NT2/D1 (cell line): ENCODE results near the gene RAB4A.

ENCODE experiments used
- DNase-seq: peaks from one replicate; pipeline ENCODE4 v3.0.0-alpha.2; 2011; ENCODE audit warnings: low read depth, low spot score
- H3K27me3 ChIP-seq: 2 replicates; pipeline ENCODE4 v1.6.0; 2011; ENCODE audit warnings: mild to moderate bottlenecking; ENCODE audit not compliant: insufficient read length, insufficient read depth
- H3K36me3 ChIP-seq: 2 replicates; pipeline ENCODE4 v1.6.1; 2011; ENCODE audit warnings: mild to moderate bottlenecking, low read length, mixed read lengths; ENCODE audit not compliant: insufficient read depth, insufficient read length
- H3K4me1 ChIP-seq: 2 replicates; pipeline ENCODE4 v1.5.1; 2011; ENCODE audit not compliant: insufficient read depth, insufficient read length
- H3K4me3 ChIP-seq: 2 replicates; pipeline ENCODE4 v1.5.1; 2011; ENCODE audit warnings: low read depth; ENCODE audit not compliant: insufficient read length
- H3K9ac ChIP-seq: 2 replicates; pipeline ENCODE4 v1.6.0; 2011; ENCODE audit warnings: low read depth; ENCODE audit not compliant: insufficient read length
- H3K9me3 ChIP-seq: 2 replicates; pipeline ENCODE4 v1.5.1; 2011; ENCODE audit warnings: mild to moderate bottlenecking, low read length; ENCODE audit not compliant: insufficient read depth
- SUZ12 ChIP-seq: IDR thresholded peaks from 2 replicates; pipeline ENCODE4 v1.6.1; 2011; ENCODE audit not compliant: insufficient read length, insufficient read depth; ENCODE audit errors: extremely low read depth
- YY1 ChIP-seq: IDR thresholded peaks from 2 replicates; pipeline ENCODE4 v1.6.1; 2011; ENCODE audit not compliant: insufficient read length, insufficient read depth
- ZNF274 ChIP-seq: IDR thresholded peaks from 2 replicates; pipeline ENCODE4 v1.6.1; 2011; ENCODE audit warnings: mild to moderate bottlenecking, low read depth, low read length

Gene RAB4A

GRCh38 chr1:229302740-229303139, 31.8 kb downstream of the RAB4A start:
- Histone ChIP-seq H3K4me3 (no peak overlapping the region), H3K9ac (no peak overlapping the region), H3K4me1 (no peaks in the 10 kb centered on the region), H3K9me3 (no peaks in the 10 kb centered on the region), H3K27me3 (no peaks in the 10 kb centered on the region), H3K36me3 (peaks cover 64% of the 10 kb centered on the region)
- DNase-seq, result no peak
- TF ChIP-seq ZNF274 (no peak), YY1 (no peak), SUZ12 (no peak)

- no peak overlapping the region for H3K9ac ChIP-seq
- TF ChIP-seq SUZ12, result no peak
- no peak for TF ChIP-seq ZNF274
- no peak for TF ChIP-seq YY1
- no peaks in the 10 kb centered on the region for H3K9me3 ChIP-seq
- peaks cover 65% of the 10 kb centered on the region for H3K36me3 ChIP-seq
- no peak for DNase-seq
- no peaks in the 10 kb centered on the region for H3K27me3 ChIP-seq
- H3K4me1 ChIP-seq, result no peaks in the 10 kb centered on the region
- H3K4me3 ChIP-seq, result no peak overlapping the region
Measured at GRCh38 chr1:229303855-229304254, 32.9 kb downstream of the RAB4A start.

- H3K4me1 ChIP-seq, result no peaks in the 10 kb centered on the region
- no peak for DNase-seq
- TF ChIP-seq ZNF274, result no peak
- no peak for TF ChIP-seq YY1
- no peak for TF ChIP-seq SUZ12
- H3K9ac ChIP-seq, result no peak overlapping the region
- peaks cover 51% of the 10 kb centered on the region for H3K36me3 ChIP-seq
- no peaks in the 10 kb centered on the region for H3K9me3 ChIP-seq
- no peak overlapping the region for H3K4me3 ChIP-seq
- H3K27me3 ChIP-seq, result no peaks in the 10 kb centered on the region
Measured at GRCh38 chr1:229305392-229305791, 34.5 kb downstream of the RAB4A start.

GRCh38 chr1:229309074-229309473, 38.2 kb downstream of the RAB4A start:
- Histone ChIP-seq H3K9ac (no peak overlapping the region), H3K36me3 (peaks cover 23% of the 10 kb centered on the region), H3K27me3 (no peaks in the 10 kb centered on the region), H3K4me1 (no peaks in the 10 kb centered on the region), H3K9me3 (no peaks in the 10 kb centered on the region), H3K4me3 (no peak overlapping the region)
- TF ChIP-seq SUZ12, result no peak
- no peak for TF ChIP-seq ZNF274
- no peak for TF ChIP-seq YY1
- no peak for DNase-seq

- Histone ChIP-seq H3K4me3 (no peak overlapping the region), H3K9ac (no peak overlapping the region), H3K27me3 (no peaks in the 10 kb centered on the region), H3K9me3 (no peaks in the 10 kb centered on the region), H3K4me1 (no peaks in the 10 kb centered on the region), H3K36me3 (peaks cover 17% of the 10 kb centered on the region)
- no peak for TF ChIP-seq ZNF274
- TF ChIP-seq YY1, result no peak
- no peak for TF ChIP-seq SUZ12
- no peak for DNase-seq
Measured at GRCh38 chr1:229309684-229310083, 38.8 kb downstream of the RAB4A start.

- Histone ChIP-seq H3K4me3 (no peak overlapping the region), H3K9ac (no peak overlapping the region), H3K27me3 (no peaks in the 10 kb centered on the region), H3K4me1 (no peaks in the 10 kb centered on the region), H3K9me3 (no peaks in the 10 kb centered on the region), H3K36me3 (peaks cover 16% of the 10 kb centered on the region)
- TF ChIP-seq SUZ12 (no peak), ZNF274 (no peak), YY1 (no peak)
- DNase-seq, result no peak
Measured at GRCh38 chr1:229310833-229311232, 39.9 kb downstream of the RAB4A start.

GRCh38 chr1:229316166-229316565, 45.3 kb downstream of the RAB4A start:
- Histone ChIP-seq H3K36me3 (peaks cover 7% of the 10 kb centered on the region), H3K4me1 (no peaks in the 10 kb centered on the region), H3K9ac (no peak overlapping the region), H3K9me3 (no peaks in the 10 kb centered on the region), H3K4me3 (no peak overlapping the region), H3K27me3 (no peaks in the 10 kb centered on the region)
- DNase-seq, result no peak
- TF ChIP-seq SUZ12, result no peak
- no peak for TF ChIP-seq YY1
- no peak for TF ChIP-seq ZNF274

- DNase-seq, result no peak
- no peaks in the 10 kb centered on the region for H3K4me1 ChIP-seq
- no peaks in the 10 kb centered on the region for H3K27me3 ChIP-seq
- H3K4me3 ChIP-seq, result no peak overlapping the region
- H3K36me3 ChIP-seq, result peaks cover 7% of the 10 kb centered on the region
- TF ChIP-seq ZNF274 (no peak), SUZ12 (no peak), YY1 (no peak)
- H3K9ac ChIP-seq, result no peak overlapping the region
- H3K9me3 ChIP-seq, result no peaks in the 10 kb centered on the region
Measured at GRCh38 chr1:229318056-229318455, 47.1 kb downstream of the RAB4A start.
